Adrenal gland (tissue), 12 donors: ENCODE measurements around the gene SFXN5. TPM values are rescaled to one million over a fixed set of nuclear protein-coding genes. Genes with fewer than 3 reads are reported as not detected.

Experiments
- DNase-seq, 7 donors: peaks; one replicate each; pipeline ENCODE4 v3.0.0-alpha.2; 2019 to 2020
- H3K27ac ChIP-seq, 5 donors: fragments of 200-600 bp; sonication (generic) in 4 of 5; 1 replicate in 3 of 5; 2 replicates in 2 of 5; pipeline versions ENCODE4 v1.5.1 to v1.8.0; 2016 to 2020; ENCODE audit warnings: mild to moderate bottlenecking in 1 of 5
- H3K27me3 ChIP-seq: fragments of 200-600 bp; 2 replicates; pipeline ENCODE4 v1.8.0; 2021
- H3K36me3 ChIP-seq, 2 donors: fragments of 200-600 bp; replicated peaks in 1 of 2; 1 replicate in 1 of 2; 2 replicates in 1 of 2; pipeline versions ENCODE4 v1.5.1 to v1.8.0; 2018 to 2022
- H3K4me1 ChIP-seq, 2 donors: fragments of 200-600 bp; replicated peaks in 1 of 2; 1 replicate in 1 of 2; 2 replicates in 1 of 2; pipeline versions ENCODE4 v1.5.1 to v1.8.0; 2018 to 2021
- H3K4me3 ChIP-seq, 4 donors: fragments of 200-600 bp; sonication (generic) in 3 of 4; one replicate each; pipeline ENCODE4 v1.5.1; 2016 to 2018
- H3K9me3 ChIP-seq, 3 donors: fragments of 200-600 bp; sonication (generic) in 1 of 3; replicated peaks in 1 of 3; 1 replicate in 2 of 3; 2 replicates in 1 of 3; pipeline versions ENCODE4 v1.5.1 to v1.8.0; 2016 to 2021
- CTCF ChIP-seq, 6 experiments: fragments of 450-650 bp in 4 of 6; fragments of 200-600 bp in 2 of 6; sonication (generic) in 1 of 6; IDR thresholded peaks; 1 replicate in 5 of 6; 2 replicates in 1 of 6; pipeline versions ENCODE4 v1.5.1 to v1.8.0; 2016 to 2021; ENCODE audit warnings: antibody characterized with exemption in 6 of 6, mild to moderate bottlenecking in 2 of 6, moderate library complexity in 1 of 6
- POLR2A ChIP-seq, 2 donors: fragments of 450-650 bp; IDR thresholded peaks; one replicate each; pipeline ENCODE4 v1.6.1; 2017; ENCODE audit warnings: antibody characterized with exemption in 2 of 2, mild to moderate bottlenecking in 2 of 2, moderate library complexity in 1 of 2
- WGBS, 4 donors: extraction: QIAGEN DNeasy Blood & Tissue Kit in 2 of 4; methylation state at CpG; one replicate each; pipeline versions ENCODE4 v1.1.5 to v1.1.7; 2013 to 2017; 5-methylcytosine and 5-hydroxymethylcytosine counted together
- intact Hi-C, 2 donors: fragments of 100-400 bp; cut with DNase I; formaldehyde crosslinking; loops; one replicate each; pipeline versions ENCODE4 v1.14.1 to v1.15.0; 2022 to 2023
- polyA plus RNA-seq, 3 donors: library from polyadenylated mRNA; stranded (reverse); fragments of 200-250 nt in 2 of 3; fragments of 350-450 nt in 1 of 3; fragmentation: Illumina TruSeq in 1 of 3; extraction: RNeasy Lipid Tissue Mini Kit (QIAGEN cat#74804) in 1 of 3; gene quantifications; one replicate each; pipeline ENCODE4 v1.2.3, GENCODE V29; 2013 to 2014
- total RNA-seq, 9 donors: library from RNA; depleted of rRNA in 4 of 9; stranded (reverse); fragments of >200 nt in 4 of 9; fragments of 120-200 nt in 1 of 9; fragmentation: NEBNext Ultra II Directional in 1 of 9; extraction: Animal tissue kit (Norgen Biotek cat#: 25700) in 1 of 9; gene quantifications; one replicate each; pipeline versions ENCODE4 v1.1.0 to v1.2.4, GENCODE V29; 2013 to 2023
- donor health status: healthy with polysubstance abuse.
- donor health status: Bipolar disorder and iron deficiency.
- donor health status: DM: yes; HTN: yes; CAD: no.
- donor health status: DM: no; HTN: no; CAD: no.
- donor health status: DM: no; HTN: no; CAD: no.
- donor health status: DM: yes; HTN: yes; CAD: no.

SFXN5 gene
- total and polyA plus RNA-seq, 12 donors: 12.2 to 56.5 (median 32.7) TPM

GRCh38 chr2:73112026-73112912 lies 40.8 kb upstream of the SFXN5 start:
- intact Hi-C loops: no loop called here
- TF ChIP-seq CTCF (IDR thresholded peaks at IDR 0.05) (no peak), POLR2A (IDR thresholded peaks at IDR 0.05) (peak; percentile 19 to 53)
- DNase-seq: peak in 6 of 7 donors; percentile 35 to 54 (median 42)

DNA sequence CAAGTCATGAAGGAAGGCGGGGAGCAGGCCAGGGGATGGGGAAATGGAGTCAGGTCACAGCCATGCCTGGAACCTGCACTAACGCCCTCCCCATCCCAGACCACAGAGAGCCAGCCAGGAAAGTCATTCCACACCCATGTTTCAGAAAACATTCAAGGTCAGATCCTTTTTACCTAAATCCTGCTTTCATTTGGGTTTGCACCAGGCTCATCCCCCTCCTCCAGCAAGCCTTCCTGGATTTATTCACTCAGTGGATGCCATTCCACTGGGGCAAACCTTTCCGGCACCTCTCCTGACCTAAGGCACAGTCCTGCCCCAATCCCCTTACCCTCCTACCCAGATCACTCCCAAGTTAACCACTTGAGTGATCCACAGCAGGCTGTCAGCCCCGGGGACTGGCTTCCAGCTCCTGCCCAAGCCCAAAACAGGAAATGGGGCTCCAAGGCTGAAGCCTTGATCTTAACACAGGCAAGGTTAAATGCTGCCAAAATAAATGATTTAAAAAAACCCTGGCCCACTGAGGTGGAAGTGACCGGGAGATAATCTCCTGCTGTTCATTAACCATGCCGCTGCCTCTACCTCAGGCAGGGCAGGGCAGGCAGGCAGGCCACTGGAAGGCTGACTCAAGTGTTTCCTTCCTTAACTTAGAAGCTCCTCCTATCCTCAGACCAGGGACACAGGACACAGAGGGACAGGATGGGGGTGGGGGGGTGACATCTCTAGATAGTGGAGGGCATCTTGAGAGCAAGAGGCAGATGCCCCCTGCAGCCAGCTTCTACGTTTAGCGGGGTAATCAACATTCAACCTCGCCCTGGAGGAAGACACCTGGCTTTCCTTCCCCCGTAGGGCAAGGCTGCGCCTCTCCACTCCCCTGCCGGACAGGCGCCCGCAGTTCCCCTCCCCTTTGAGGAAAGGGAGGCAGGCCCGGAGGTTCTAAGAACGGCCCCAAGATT lies 39.8 kb upstream of the SFXN5 start:
- Histone ChIP-seq H3K4me1 (peaks cover 24 to 37% of the 10 kb centered on the region in 2 donors), H3K27ac (peak overlapping the region in 4 of 5 donors; percentile 23 to 93 (median 85)), H3K27me3 (no peaks in the 10 kb centered on the region), H3K36me3 (no peaks in the 10 kb centered on the region), H3K9me3 (no peaks in the 10 kb centered on the region), H3K4me3 (peak overlapping the region; percentile 11 to 66 (median 53))
- WGBS, 4 donors: 15 to 27% (median 18%) methylated on average over 12 to 16 of the region's 16 CpGs
- DNase-seq: peak; percentile 27 to 71 (median 50)
- intact Hi-C loops: no loop called here
- no peak for TF ChIP-seq CTCF (IDR thresholded peaks at IDR 0.05)
- TF ChIP-seq POLR2A (IDR thresholded peaks at IDR 0.05): peak in 1 of 2 donors; percentile 18

More at GRCh38 chr2:73112026-73112912, 40.8 kb upstream of the SFXN5 start:
- 4 to 16% (median 5%) methylated on average over 14 to 88 of the region's 88 CpGs for WGBS, 4 donors
- H3K4me3 ChIP-seq: peak overlapping the region; percentile 41 to 68 (median 66)
- H3K4me1 ChIP-seq: peaks cover 18 to 28% of the 10 kb centered on the region in 2 donors
- H3K36me3 ChIP-seq: no peaks in the 10 kb centered on the region
- no peaks in the 10 kb centered on the region for H3K9me3 ChIP-seq
- peak overlapping the region in 4 of 5 donors; percentile 23 to 93 (median 85) for H3K27ac ChIP-seq
- H3K27me3 ChIP-seq: no peaks in the 10 kb centered on the region

DNA sequence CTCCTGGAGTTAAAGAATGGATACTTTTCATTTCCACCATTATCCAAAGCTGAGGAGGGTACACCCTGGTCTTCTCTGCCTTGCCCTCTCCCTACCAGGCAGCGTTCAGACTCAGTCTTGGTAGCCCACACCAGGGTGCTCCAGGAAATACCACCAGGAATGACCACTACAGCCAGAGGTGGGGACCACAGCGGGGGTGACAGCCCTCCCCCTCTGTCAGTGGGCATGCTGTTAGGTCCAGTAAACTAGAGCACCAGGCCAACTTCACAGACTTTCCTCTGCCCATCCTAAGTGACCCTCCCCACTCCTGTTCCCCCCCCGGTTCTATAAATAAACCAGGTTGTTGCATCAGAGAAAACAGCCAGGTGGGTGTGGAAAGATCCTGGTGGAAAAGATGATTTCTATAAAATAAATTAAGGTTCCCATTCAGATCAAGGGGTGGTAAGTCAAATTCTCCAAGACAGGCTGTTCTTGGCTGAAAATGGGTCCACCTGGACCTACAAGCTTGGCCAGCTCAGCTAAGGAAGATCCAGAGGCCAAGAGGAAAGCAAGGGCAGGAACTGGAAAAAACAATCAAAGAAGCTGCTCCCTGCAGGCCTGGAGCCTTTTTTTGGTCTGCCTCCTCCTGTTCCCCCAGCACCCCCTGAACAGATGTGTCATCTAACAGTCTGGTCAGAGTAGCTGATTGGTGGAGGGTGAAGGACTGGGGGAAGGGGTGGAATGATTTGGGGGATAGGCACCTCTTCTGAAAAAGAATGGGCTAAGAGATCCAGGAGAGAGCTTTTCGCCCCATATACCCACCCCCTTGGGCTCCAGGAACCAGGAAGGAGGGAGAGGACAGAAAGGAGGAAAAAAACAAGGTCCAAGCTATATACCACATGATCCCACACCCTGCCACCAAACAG lies 38.9 kb upstream of the SFXN5 start:
- Histone ChIP-seq H3K27ac (peak overlapping the region in 2 of 5 donors; percentile 92 to 93), H3K4me3 (peak overlapping the region in 1 of 4 donors; percentile 65), H3K4me1 (peaks cover 24 to 37% of the 10 kb centered on the region in 2 donors), H3K9me3 (no peaks in the 10 kb centered on the region), H3K27me3 (no peaks in the 10 kb centered on the region), H3K36me3 (no peaks in the 10 kb centered on the region)
- TF ChIP-seq POLR2A (IDR thresholded peaks at IDR 0.05) (no peak), CTCF (IDR thresholded peaks at IDR 0.05) (no peak)
- intact Hi-C loops: no loop called here
- peak in 1 of 7 donors; percentile 26 for DNase-seq
- WGBS, 4 donors: 68 to 84% (median 78%) methylated on average over 2 to 4 of the region's 4 CpGs
